ENCODE data around the gene IQSEC1.
"Not testable (repeated sequence)": the region's sequence is repeated elsewhere in the genome, so short reads cannot be mapped to it uniquely, and the experiment has no call there.

IQSEC1 gene

DNA sequence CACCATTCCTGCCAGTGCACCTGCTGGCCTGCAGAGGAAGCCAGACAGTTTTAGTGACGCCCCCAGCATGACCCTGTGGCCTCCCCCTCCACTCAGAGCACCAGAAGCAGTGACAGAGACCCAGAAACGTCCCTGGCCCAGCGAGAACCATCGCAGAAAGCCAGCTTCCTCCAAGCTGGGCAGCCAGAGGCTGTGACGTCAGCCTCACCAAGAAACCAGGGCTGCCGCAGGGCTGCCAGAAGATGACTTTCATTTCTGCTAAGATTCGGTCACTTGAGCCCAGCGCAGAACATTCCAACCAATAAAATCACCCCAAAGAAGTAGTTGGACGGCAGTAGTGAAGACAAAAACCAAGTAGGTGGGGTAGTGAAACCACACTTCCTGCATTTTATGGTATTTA, 202.3 kb downstream of the IQSEC1 start:
- DNase-seq (ENCODE audit: low spot score), result peak; percentile 52

GRCh38 chr3:12869035-12869621, 204.1 kb downstream of the IQSEC1 start:
- DNase-seq (ENCODE audit: low spot score), result no peak

GRCh38 chr3:12868039-12869034, 204.9 kb downstream of the IQSEC1 start:
- DNase-seq (ENCODE audit: low spot score), result peak; percentile 95

GRCh38 chr3:12866836-12867235, 206.4 kb downstream of the IQSEC1 start:
- no peak for DNase-seq (ENCODE audit: low spot score)

DNA sequence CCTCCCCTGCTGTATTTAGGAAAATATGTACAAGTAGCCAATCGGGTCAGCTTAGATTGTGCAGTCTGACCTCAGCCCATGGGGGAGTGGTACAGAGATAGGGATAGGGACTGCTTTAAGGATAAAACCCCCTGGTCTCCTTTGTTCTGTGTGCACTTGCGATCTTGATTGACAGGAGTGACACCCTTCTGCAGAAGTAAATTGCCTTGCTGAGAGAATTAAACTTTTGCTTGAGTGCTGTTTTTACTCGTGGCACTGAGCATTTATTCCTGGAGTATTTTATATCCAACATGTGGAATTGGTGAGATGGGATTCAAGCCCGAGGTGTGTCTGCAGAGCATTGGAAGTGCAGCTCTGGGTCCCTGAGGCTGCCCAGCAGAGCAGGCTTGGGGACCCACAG, 208.0 kb downstream of the IQSEC1 start:
- no peak for DNase-seq (ENCODE audit: low spot score)

DNA sequence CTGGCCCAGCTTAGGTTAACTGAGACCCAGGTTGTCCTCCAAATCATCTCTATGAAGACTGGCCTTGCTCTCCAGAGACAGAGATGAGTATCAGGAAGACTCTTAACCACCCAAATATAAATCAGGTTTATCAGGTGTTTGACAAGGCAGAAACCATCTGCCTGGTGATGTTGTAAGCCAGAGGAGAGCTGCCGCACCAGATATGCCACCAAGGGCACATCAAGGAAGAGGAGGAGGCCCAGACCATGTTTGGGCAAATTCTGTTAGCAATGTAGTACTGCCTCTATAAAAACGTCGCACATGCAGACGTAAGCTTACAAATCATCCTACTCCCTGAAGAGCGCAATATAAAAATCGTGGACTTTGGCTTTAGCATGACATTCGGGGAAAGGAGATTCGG, 210.8 kb downstream of the IQSEC1 start:
- no peak for DNase-seq (ENCODE audit: low spot score)

- no peak for DNase-seq (ENCODE audit: low spot score)
These were observed 211.6 kb downstream of the IQSEC1 start for GRCh38 chr3:12861611-12862010.

DNA sequence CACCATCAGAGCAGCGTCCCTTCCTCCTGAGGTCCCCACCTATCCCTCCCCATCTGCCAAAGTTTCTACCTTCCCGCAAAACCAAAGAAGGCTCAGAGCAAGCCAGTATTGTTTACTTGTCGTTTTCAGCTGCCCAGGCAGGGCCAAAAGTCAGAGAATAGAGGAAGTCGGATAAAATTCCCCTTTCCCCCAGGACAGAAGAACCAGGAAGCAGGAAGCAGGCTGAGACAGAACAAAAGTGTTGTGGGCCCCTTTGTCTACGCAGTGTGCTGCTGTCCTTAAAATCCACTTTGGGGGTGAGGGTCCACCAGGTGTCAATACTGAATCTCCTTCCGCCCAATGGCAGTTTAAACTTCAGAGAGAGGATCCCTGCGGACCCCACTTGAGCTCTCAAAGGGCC, 213.4 kb downstream of the IQSEC1 start:
- DNase-seq (ENCODE audit: low spot score), result no peak

DNA sequence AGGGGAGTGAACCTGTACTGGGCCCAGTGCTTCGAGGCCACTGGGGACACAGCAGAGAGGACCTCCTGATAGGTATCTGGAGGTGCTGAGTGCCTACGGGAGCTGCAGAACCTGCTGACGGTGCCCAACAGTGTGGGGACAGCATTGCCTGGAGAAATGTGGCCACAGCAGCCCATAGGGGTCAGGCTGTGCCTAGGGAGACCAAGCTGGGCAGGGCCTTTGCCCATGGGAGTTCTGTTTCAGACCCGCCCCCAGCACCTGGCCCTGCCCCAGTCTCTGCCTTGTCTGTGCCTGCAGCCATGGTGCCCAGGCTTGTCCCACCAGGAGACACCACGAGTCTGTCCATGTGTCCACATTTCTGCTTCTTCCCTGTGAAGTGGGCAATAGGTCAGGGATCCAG, 216.6 kb downstream of the IQSEC1 start:
- DNase-seq (ENCODE audit: low spot score), result no peak

GRCh38 chr3:12854565-12854964, 218.7 kb downstream of the IQSEC1 start:
- peak; percentile 35 for DNase-seq (ENCODE audit: low spot score)

GRCh38 chr3:12853847-12854246, 219.4 kb downstream of the IQSEC1 start:
- DNase-seq (ENCODE audit: low spot score), result not testable (repeated sequence)

GRCh38 chr3:12852201-12852600, 221.0 kb downstream of the IQSEC1 start:
- no peak for DNase-seq (ENCODE audit: low spot score)
